Activated T-helper 17 cell treated with anti-CD3 and anti-CD28 coated beads, Interleukin-2, amount 50 U/mL, for 72 hours (primary cell): ENCODE data around the gene PSMG1. TPM values are rescaled to one million over a fixed set of nuclear protein-coding genes. Genes with fewer than 3 reads are reported as not detected.
A peak's percentile ranks its signal among the peaks of the same experiment; 100 is the strongest.
"Not testable (repeated sequence)": the region's sequence is repeated elsewhere in the genome, so short reads cannot be mapped to it uniquely, and the experiment has no call there.

Experiments
- ATAC-seq: fragments of 150-1000 bp; cut with Tn5 transposase; replicated peaks from 2 replicates; pipeline ENCODE4 v1.10.0; 2021; ENCODE audit warnings: mild to moderate bottlenecking, moderate library complexity
- H3K27ac Mint-ChIP-seq: one replicate; pipeline ENCODE4 v1.8.0; 2022; ENCODE audit warnings: mixed read lengths
- H3K27me3 Mint-ChIP-seq: one replicate; pipeline ENCODE4 v1.8.0; 2022; ENCODE audit warnings: mixed read lengths
- H3K36me3 Mint-ChIP-seq: one replicate; pipeline ENCODE4 v1.8.0; 2022; ENCODE audit warnings: low read depth, mild to moderate bottlenecking, mixed read lengths
- H3K4me1 Mint-ChIP-seq: one replicate; pipeline ENCODE4 v1.8.0; 2022; ENCODE audit warnings: mixed read lengths
- H3K4me3 Mint-ChIP-seq: one replicate; pipeline ENCODE4 v1.8.0; 2022; ENCODE audit warnings: mild to moderate bottlenecking, mixed read lengths
- H3K9me3 Mint-ChIP-seq: one replicate; pipeline ENCODE4 v1.8.0; 2022; ENCODE audit warnings: mixed read lengths
- total RNA-seq, 2 donors: library from RNA; stranded (reverse); gene quantifications; one replicate each; pipeline ENCODE4 v1.2.3, GENCODE V29; 2022

The PSMG1 gene
- total RNA-seq, 2 donors from 2014 or later: 46.8 to 107 TPM

- Mint-ChIP-seq H3K27me3 (peaks cover 1% of the 10 kb centered on the region), H3K36me3 (no peaks in the 10 kb centered on the region), H3K4me3 (no peak overlapping the region), H3K27ac (no peak overlapping the region), H3K9me3 (no peaks in the 10 kb centered on the region), H3K4me1 (no peaks in the 10 kb centered on the region)
- no peak for ATAC-seq
Observed at GRCh38 chr21:39155578-39155977, 27.7 kb downstream of the PSMG1 start.

- Mint-ChIP-seq H3K27me3 (peaks cover 10% of the 10 kb centered on the region), H3K36me3 (no peaks in the 10 kb centered on the region), H3K4me1 (no peaks in the 10 kb centered on the region), H3K9me3 (no peaks in the 10 kb centered on the region), H3K27ac (no peak overlapping the region), H3K4me3 (no peak overlapping the region)
- no peak for ATAC-seq
Observed at GRCh38 chr21:39153842-39154241, 29.4 kb downstream of the PSMG1 start.

GRCh38 chr21:39153373-39153772 lies 29.9 kb downstream of the PSMG1 start:
- Mint-ChIP-seq H3K9me3 (no peaks in the 10 kb centered on the region), H3K27me3 (peaks cover 10% of the 10 kb centered on the region), H3K36me3 (no peaks in the 10 kb centered on the region), H3K27ac (no peak overlapping the region), H3K4me3 (no peak overlapping the region), H3K4me1 (no peaks in the 10 kb centered on the region)
- no peak for ATAC-seq

DNA sequence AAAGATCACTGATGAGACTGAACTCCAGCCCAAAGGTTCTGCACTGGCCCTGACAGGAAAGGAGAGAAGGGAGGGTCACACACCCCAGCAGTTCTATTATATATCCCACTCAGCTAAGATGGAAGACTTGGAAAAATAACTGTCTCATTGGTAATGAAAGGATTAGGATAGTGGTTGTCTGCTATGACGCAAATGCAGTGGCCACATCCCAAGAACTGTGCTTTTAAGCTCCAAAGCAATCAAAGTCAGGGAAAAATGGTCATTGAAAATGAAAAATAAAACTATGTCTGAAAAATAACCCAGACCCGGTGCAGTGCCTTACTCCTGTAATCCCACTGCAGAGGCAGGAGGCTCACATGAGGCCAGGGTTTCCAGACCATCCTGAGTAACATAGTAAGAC lies 31.0 kb downstream of the PSMG1 start:
- Mint-ChIP-seq H3K9me3 (no peaks in the 10 kb centered on the region), H3K36me3 (no peaks in the 10 kb centered on the region), H3K4me1 (no peaks in the 10 kb centered on the region), H3K27ac (no peak overlapping the region), H3K27me3 (peaks cover 10% of the 10 kb centered on the region), H3K4me3 (no peak overlapping the region)
- no peak for ATAC-seq

- no peak for ATAC-seq
- Mint-ChIP-seq H3K36me3 (no peaks in the 10 kb centered on the region), H3K27me3 (peaks cover 10% of the 10 kb centered on the region), H3K4me1 (no peaks in the 10 kb centered on the region), H3K27ac (no peak overlapping the region), H3K9me3 (no peaks in the 10 kb centered on the region), H3K4me3 (no peak overlapping the region)
Observed at GRCh38 chr21:39150877-39151276, 32.4 kb downstream of the PSMG1 start.

DNA sequence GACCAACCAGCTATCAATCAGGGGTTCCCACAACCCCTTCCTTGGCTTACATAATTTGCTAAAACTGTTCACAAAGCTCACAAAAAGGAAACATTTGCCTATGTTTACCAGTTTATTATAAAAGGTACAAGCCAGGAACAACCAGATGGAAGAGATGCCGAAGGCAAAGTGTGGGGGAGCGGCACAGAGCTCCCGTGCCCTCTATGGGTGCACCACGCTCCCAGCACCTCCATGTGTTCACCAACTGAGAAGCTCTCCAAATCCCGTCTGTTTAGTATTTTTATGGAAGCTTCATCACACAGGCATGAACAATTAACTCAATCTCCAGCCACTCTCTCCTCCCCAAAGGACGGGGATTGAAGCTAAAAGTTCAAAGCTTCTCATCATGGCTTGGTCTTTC lies 32.9 kb downstream of the PSMG1 start:
- Mint-ChIP-seq H3K36me3 (no peaks in the 10 kb centered on the region), H3K4me3 (no peak overlapping the region), H3K4me1 (no peaks in the 10 kb centered on the region), H3K27me3 (peaks cover 10% of the 10 kb centered on the region), H3K9me3 (no peaks in the 10 kb centered on the region), H3K27ac (no peak overlapping the region)
- no peak for ATAC-seq

DNA sequence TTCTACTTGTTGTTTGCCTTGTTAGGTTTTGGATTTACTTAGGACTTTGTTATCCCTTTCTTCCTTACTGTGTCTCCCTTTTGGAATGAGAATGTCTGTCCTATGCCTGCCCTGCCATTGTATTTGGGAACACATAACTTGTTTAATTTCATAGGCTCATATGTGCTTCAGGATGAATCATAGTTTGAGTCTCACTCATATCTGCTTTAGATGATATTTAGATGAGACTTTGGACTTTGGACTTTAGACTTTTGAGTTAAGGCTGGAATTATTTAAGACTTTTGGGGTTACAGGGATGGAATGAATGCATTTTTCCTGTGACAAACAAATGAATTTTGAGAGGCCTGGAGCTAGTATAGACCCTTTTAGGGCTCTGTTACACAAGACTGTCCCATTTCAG lies 33.4 kb downstream of the PSMG1 start:
- H3K36me3 Mint-ChIP-seq: no peaks in the 10 kb centered on the region
- no peak overlapping the region for H3K27ac Mint-ChIP-seq
- no peak overlapping the region for H3K4me3 Mint-ChIP-seq
- no peak for ATAC-seq
- peaks cover 10% of the 10 kb centered on the region for H3K27me3 Mint-ChIP-seq
- no peaks in the 10 kb centered on the region for H3K9me3 Mint-ChIP-seq
- no peaks in the 10 kb centered on the region for H3K4me1 Mint-ChIP-seq

DNA sequence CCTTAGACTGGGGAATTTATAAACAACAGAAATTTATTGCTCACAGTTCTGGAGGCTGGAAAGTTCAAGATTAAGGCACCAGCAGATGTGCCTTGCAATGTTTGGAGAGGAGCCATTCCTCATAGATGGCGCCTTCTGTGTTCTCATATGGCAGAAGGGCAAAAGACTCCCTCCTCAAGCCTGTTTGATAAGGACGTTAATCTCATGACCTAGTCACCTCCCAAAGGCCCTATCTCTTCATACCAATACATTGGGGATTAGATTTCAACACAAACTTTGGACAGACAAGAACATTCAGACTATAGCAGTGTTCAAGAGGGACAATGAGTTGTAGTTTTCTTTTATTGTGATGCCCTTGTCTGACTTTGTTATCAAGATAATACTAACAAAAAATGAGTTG lies 34.3 kb downstream of the PSMG1 start:
- no peak for ATAC-seq
- Mint-ChIP-seq H3K36me3 (no peaks in the 10 kb centered on the region), H3K4me3 (no peak overlapping the region), H3K27me3 (peaks cover 10% of the 10 kb centered on the region), H3K4me1 (no peaks in the 10 kb centered on the region), H3K27ac (no peak overlapping the region), H3K9me3 (no peaks in the 10 kb centered on the region)

DNA sequence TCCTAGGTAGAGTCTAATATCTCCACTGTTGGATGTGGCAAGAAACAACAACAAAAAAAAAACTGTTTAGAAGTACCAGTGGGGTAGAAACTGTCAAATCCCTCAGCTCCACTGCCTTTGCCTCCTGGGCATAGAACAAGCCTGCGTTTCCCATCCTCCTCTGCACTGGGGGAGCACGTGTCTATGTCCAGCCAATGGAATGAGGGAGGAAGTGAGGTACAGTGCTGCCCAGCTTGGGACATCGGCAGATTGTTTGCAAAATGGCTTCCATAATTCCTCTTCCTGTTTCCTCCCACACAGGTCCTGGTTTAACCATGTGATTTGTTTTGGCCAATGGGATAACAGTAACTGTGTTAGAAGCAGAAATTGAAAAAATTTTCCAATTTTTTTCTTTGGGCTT lies 39.1 kb downstream of the PSMG1 start:
- ATAC-seq: no peak
- Mint-ChIP-seq H3K27me3 (peaks cover 3% of the 10 kb centered on the region), H3K9me3 (no peaks in the 10 kb centered on the region), H3K4me3 (no peak overlapping the region), H3K27ac (no peak overlapping the region), H3K4me1 (no peaks in the 10 kb centered on the region), H3K36me3 (no peaks in the 10 kb centered on the region)

GRCh38 chr21:39142972-39143371 lies 40.3 kb downstream of the PSMG1 start:
- no peak for ATAC-seq
- no peaks in the 10 kb centered on the region for H3K4me1 Mint-ChIP-seq
- H3K9me3 Mint-ChIP-seq: no peaks in the 10 kb centered on the region
- peaks cover 3% of the 10 kb centered on the region for H3K27me3 Mint-ChIP-seq
- H3K4me3 Mint-ChIP-seq: no peak overlapping the region
- no peak overlapping the region for H3K27ac Mint-ChIP-seq
- no peaks in the 10 kb centered on the region for H3K36me3 Mint-ChIP-seq

DNA sequence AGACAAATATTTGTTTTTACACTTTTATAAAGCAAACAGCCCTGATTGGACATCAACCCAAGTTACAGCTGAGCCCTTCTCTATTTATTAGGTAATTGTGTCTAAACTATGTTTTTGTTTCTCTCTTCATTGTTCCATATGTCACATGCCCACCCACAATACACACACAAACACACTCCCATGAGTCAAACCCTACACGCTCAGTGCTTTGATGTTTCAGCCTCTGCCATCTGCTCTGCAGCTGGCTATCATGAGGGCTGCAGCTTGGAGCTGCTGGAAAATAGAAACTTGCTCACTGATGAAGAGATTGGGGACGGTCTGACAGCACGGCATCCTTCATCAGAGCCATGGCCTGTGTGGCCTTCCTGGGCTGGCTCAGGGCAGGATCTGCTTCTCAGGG lies 41.7 kb downstream of the PSMG1 start:
- Mint-ChIP-seq H3K9me3 (no peaks in the 10 kb centered on the region), H3K4me3 (no peak overlapping the region), H3K27ac (no peak overlapping the region), H3K27me3 (peaks cover 3% of the 10 kb centered on the region), H3K36me3 (no peaks in the 10 kb centered on the region), H3K4me1 (no peaks in the 10 kb centered on the region)
- no peak for ATAC-seq

GRCh38 chr21:39137248-39138178 lies 45.7 kb downstream of the PSMG1 start:
- ATAC-seq: no peak

DNA sequence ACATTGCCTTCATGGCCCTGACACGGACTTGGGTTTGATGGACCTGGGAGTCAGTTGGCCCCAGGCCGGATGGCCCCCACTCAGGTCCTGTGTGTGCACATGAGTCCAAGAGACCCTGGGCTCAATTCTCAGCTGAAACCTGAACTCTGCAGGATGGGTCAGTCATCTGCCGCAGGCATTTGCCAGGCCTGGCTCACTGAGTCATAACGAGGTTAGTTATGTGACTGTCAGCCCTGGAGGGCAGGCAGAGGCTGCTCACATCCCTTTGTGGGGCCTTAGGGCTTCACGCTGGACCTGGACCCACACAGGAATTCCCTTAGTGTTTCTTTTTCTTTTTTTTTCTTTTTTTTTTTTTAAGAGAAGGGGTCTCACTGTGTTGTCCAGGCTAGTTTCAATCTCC lies 46.5 kb downstream of the PSMG1 start:
- Mint-ChIP-seq H3K27me3 (peaks cover 5% of the 10 kb centered on the region), H3K36me3 (no peaks in the 10 kb centered on the region), H3K27ac (no peak overlapping the region), H3K4me1 (no peaks in the 10 kb centered on the region), H3K9me3 (no peaks in the 10 kb centered on the region), H3K4me3 (no peak overlapping the region)
- no peak for ATAC-seq

More at GRCh38 chr21:39137248-39138178, 45.7 kb downstream of the PSMG1 start:
- Mint-ChIP-seq H3K36me3 (no peaks in the 10 kb centered on the region), H3K4me1 (no peaks in the 10 kb centered on the region), H3K9me3 (no peaks in the 10 kb centered on the region), H3K27ac (no peak overlapping the region), H3K4me3 (no peak overlapping the region), H3K27me3 (peaks cover 3% of the 10 kb centered on the region)

DNA sequence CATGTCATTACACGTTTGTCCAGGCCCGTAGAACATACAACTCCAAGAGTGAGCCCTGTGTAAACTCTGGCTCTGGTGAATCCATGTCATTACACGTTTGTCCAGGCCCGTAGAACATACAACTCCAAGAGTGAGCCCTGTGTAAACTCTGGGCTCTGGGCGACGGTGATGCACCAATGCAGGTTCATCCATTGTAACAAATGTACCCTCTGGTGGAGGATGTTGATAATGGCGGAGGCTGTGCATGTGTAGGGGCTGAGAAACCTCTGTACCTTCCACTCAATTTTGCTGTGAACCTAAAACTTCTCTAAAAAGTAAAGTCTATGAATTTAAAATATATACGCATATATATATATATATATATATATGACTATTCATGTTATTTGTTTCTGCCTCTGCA lies 47.1 kb downstream of the PSMG1 start:
- not testable (repeated sequence) for H3K27ac Mint-ChIP-seq, H3K4me3 Mint-ChIP-seq, H3K27me3 Mint-ChIP-seq, H3K4me1 Mint-ChIP-seq, H3K36me3 Mint-ChIP-seq, H3K9me3 Mint-ChIP-seq
- peak; percentile 37 for ATAC-seq

DNA sequence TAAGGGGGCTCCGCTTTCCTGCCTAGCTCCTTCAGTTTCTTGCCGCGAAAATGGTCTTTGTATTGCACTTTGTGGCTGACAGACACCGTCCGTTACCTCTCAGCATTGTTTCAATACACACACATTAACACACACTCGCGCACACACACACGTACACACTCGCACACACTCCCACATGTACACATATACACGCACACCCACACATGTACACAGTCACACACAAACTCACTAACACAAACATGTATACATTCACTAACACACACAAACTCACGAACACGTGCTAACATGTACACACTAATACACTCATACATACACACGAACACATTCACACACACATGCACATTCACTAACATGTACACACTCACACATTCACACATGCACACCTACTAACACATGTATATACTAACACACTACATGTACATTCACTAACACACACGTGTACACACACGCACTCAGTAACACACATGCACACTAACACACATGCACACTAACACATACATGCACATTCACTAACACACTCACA lies 48.9 kb downstream of the PSMG1 start:
- ATAC-seq: no peak
- H3K27me3 Mint-ChIP-seq: peaks cover 10% of the 10 kb centered on the region
- H3K9me3 Mint-ChIP-seq: no peaks in the 10 kb centered on the region
- no peaks in the 10 kb centered on the region for H3K36me3 Mint-ChIP-seq
- H3K4me1 Mint-ChIP-seq: no peaks in the 10 kb centered on the region
- H3K27ac Mint-ChIP-seq: no peak overlapping the region
- no peak overlapping the region for H3K4me3 Mint-ChIP-seq
